Right lobe of liver (tissue), 6 donors: ENCODE results near the gene AFAP1. TPM values are rescaled to one million over a fixed set of nuclear protein-coding genes. Genes with fewer than 3 reads are reported as not detected.

ENCODE experiments used
- ATAC-seq, 4 donors: fragments of 200-7000 bp; cut with Tn5 transposase; one replicate each; pipeline ENCODE4 v1.9.1; 2020; ENCODE audit warnings: mild to moderate bottlenecking in 4 of 4, moderate library complexity in 4 of 4
- DNase-seq, 3 donors: peaks; one replicate each; pipeline ENCODE4 v3.0.0-alpha.2; 2020
- H3K27ac ChIP-seq, 3 donors: fragments of 200-600 bp; one replicate each; pipeline ENCODE4 v1.8.0; 2022
- H3K27me3 ChIP-seq, 2 donors: fragments of 200-600 bp; one replicate each; pipeline ENCODE4 v1.8.0; 2022
- H3K36me3 ChIP-seq, 4 donors: fragments of 200-600 bp; sonication (generic) in 1 of 4; one replicate each; pipeline versions ENCODE4 v1.5.1 to v1.8.0; 2017 to 2022; ENCODE audit warnings: control low read depth in 1 of 4
- H3K4me1 ChIP-seq, 4 donors: fragments of 200-600 bp; sonication (generic) in 1 of 4; one replicate each; pipeline versions ENCODE4 v1.5.1 to v1.8.0; 2017 to 2022; ENCODE audit warnings: control low read depth in 1 of 4
- H3K4me3 ChIP-seq, 3 donors: fragments of 200-600 bp; one replicate each; pipeline ENCODE4 v1.8.0; 2022
- H3K9me3 ChIP-seq, 4 donors: fragments of 200-600 bp; sonication (generic) in 1 of 4; one replicate each; pipeline versions ENCODE4 v1.5.1 to v1.8.0; 2017 to 2022; ENCODE audit warnings: control low read depth in 1 of 4
- POLR2A ChIP-seq: fragments of 450-650 bp; IDR thresholded peaks from one replicate; pipeline ENCODE4 v1.6.1; 2017; ENCODE audit warnings: antibody characterized with exemption, mild to moderate bottlenecking
- WGBS: methylation state at CpG from one replicate; pipeline ENCODE4 v1.1.6; 2018; ENCODE audit warnings: low coverage, low lambda C conversion rate; ENCODE audit not compliant: insufficient coverage; ENCODE audit errors: missing lambda C conversion rate; 5-methylcytosine and 5-hydroxymethylcytosine counted together
- intact Hi-C, 2 donors: fragments of 100-400 bp; cut with DNase I; formaldehyde crosslinking; loops; one replicate each; pipeline versions ENCODE4 v1.11.2 to v1.14.1; 2022
- total RNA-seq, 6 experiments: library from RNA; depleted of rRNA in 2 of 6; stranded (reverse); fragments of >200 nt in 2 of 6; fragmentation: NEBNext Ultra II Directional in 3 of 6; extraction: Animal tissue kit (Norgen Biotek cat#: 25700) in 3 of 6; gene quantifications; one replicate each; pipeline versions ENCODE4 v1.1.0 to v1.2.4, GENCODE V29; 2016 to 2023
- TF ChIP-seq, protein P1 (sequence below), 4 donors: fragments of 200-600 bp in 3 of 4; fragments of 450-650 bp in 1 of 4; IDR thresholded peaks; one replicate each; pipeline versions ENCODE4 v1.5.1 to v1.8.0; 2016 to 2022; ENCODE audit warnings: antibody characterized with exemption in 4 of 4, mild to moderate bottlenecking in 2 of 4
- donor health status: DM: no; HTN: yes; CAD: no.
- donor health status: DM: no; HTN: no; CAD: no.
- donor health status: DM: no; HTN: no; CAD: no.
- donor health status: DM: no; HTN: yes; CAD: no.
- donor health status: DM: no; HTN: yes; CAD: no.

Gene AFAP1
- total RNA-seq, 6 experiments from 2014 or later, result 0.95 to 3.1 (median 1.9) TPM

DNA sequence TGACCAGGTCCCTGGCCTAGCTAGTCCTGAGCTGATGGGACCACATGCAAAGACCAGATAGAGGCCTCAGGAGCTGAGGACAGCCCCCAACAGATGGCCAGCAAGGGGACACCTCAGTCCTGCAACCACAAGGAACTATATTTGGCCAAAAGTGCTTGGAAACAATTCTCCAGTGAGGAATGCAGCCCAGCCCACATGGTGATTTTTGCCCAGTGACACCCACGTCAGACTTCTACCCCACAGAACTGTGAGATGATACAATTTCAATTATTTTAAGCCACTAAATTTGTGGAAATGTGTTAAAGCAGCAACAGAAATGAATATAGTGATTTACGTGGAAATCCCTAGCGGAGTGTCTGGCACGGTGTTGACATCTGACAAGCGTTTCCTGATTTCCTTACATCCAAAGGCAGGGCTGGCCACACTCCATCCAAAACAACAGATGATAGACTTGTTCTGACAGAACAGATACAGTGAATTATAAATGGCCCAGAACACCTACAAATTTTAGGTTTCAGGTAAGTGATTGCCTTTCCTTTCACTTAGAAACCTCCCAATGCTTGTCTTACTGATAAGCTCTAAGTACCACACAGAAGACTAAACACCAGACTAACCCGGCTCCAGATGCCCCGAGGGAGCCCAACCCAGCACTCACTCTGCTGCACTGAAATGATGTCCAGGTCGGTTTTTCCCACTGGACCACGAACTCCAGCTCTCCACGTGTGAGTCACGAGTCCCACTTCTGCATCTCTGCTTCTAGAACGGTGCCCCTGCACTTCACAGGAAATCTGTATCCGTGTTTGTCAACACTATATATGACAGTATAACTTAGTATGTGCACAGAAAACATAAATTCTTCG, 5.8 kb downstream of the AFAP1 start:
- Histone ChIP-seq H3K4me3 (no peak overlapping the region), H3K36me3 (no peaks in the 10 kb centered on the region), H3K4me1 (no peaks in the 10 kb centered on the region), H3K9me3 (no peaks in the 10 kb centered on the region), H3K27ac (no peak overlapping the region), H3K27me3 (peaks cover 0 to 3% of the 10 kb centered on the region in 2 donors)
- WGBS, result 65% methylated on average over 12 of the region's 14 CpGs
- DNase-seq (no peak), ATAC-seq (no peak)
- intact Hi-C loops, result no loop called here
- TF ChIP-seq, protein P1, sequence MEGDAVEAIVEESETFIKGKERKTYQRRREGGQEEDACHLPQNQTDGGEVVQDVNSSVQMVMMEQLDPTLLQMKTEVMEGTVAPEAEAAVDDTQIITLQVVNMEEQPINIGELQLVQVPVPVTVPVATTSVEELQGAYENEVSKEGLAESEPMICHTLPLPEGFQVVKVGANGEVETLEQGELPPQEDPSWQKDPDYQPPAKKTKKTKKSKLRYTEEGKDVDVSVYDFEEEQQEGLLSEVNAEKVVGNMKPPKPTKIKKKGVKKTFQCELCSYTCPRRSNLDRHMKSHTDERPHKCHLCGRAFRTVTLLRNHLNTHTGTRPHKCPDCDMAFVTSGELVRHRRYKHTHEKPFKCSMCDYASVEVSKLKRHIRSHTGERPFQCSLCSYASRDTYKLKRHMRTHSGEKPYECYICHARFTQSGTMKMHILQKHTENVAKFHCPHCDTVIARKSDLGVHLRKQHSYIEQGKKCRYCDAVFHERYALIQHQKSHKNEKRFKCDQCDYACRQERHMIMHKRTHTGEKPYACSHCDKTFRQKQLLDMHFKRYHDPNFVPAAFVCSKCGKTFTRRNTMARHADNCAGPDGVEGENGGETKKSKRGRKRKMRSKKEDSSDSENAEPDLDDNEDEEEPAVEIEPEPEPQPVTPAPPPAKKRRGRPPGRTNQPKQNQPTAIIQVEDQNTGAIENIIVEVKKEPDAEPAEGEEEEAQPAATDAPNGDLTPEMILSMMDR (IDR thresholded peaks at IDR 0.05), result no peak
- no peak for TF ChIP-seq POLR2A

DNA sequence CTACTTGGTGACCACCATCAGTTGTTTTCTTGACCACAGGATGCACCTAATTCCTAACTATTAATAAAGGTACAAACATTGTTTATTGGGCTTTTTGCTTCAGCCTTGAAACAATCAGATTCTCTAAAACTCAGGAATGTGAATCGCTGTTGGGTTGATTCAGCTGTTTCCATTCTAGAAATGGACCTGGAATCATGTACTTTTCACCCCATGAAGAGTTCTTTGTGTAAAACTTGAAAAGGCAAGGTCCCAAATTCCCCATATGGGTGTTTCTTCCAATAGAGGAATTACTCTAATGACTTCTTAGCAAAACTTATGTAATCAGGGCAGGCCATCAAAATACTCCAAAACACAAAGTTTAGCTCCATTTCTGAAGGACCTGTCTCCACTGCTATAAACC, 7.4 kb downstream of the AFAP1 start:
- Histone ChIP-seq H3K27me3 (no peaks in the 10 kb centered on the region), H3K4me3 (no peak overlapping the region), H3K27ac (no peak overlapping the region), H3K9me3 (no peaks in the 10 kb centered on the region), H3K36me3 (no peaks in the 10 kb centered on the region), H3K4me1 (no peaks in the 10 kb centered on the region)
- 100% methylated on average over 1 of the region's 1 CpG for WGBS
- TF ChIP-seq, protein P1 (IDR thresholded peaks at IDR 0.05), result no peak
- TF ChIP-seq POLR2A, result no peak
- no peak for DNase-seq
- intact Hi-C loops, result no loop called here
- no peak for ATAC-seq

DNA sequence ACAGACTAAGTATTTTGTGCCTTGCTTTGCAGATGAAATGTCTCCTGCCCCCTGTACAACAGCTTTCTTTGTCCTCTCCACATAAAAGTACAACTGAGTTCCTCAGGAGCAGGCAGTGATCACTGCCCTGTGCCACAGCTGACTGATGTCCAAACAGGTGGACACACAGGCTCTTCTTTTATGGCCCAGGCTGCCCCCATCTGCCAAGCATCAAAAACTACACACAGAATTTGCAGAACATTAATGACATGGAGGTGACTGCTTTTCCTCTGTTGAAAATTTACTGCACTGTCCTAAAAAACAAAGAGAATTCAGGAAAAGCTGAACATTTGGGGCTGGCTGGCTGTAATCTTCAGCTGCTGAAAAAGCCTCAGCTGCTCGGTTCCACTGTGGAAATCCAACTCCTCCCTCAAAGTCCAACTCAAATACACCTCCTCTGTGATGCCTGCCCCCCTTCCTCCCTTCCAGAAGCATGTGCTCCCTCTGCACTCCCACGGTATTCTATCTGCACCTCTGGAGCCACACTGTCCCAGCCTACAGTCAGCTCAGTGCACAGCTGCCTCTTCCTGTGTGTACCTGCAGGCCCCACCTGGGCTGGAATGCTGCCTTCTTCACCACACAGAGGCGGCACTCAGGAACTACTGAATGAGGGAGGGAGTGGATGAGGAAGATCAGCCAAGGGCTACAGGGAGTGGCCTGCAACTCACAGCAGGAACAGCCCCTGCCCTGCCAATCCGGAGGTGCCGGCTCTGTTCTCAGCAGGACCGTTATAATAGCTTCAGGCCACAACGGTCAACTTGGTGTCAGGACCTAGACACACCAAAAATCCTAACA, 10.3 kb downstream of the AFAP1 start:
- intact Hi-C loops, result no loop called here
- no peak overlapping the region for H3K4me3 ChIP-seq
- no peaks in the 10 kb centered on the region for H3K27me3 ChIP-seq
- no peaks in the 10 kb centered on the region for H3K36me3 ChIP-seq
- DNase-seq (no peak), ATAC-seq (peak; percentile 29 to 49 (median 41))
- TF ChIP-seq POLR2A, result no peak
- TF ChIP-seq, protein P1 (IDR thresholded peaks at IDR 0.05), result no peak
- WGBS, result 23% methylated on average over 5 of the region's 7 CpGs
- H3K27ac ChIP-seq, result no peak overlapping the region
- no peaks in the 10 kb centered on the region for H3K9me3 ChIP-seq
- H3K4me1 ChIP-seq, result no peaks in the 10 kb centered on the region

DNA sequence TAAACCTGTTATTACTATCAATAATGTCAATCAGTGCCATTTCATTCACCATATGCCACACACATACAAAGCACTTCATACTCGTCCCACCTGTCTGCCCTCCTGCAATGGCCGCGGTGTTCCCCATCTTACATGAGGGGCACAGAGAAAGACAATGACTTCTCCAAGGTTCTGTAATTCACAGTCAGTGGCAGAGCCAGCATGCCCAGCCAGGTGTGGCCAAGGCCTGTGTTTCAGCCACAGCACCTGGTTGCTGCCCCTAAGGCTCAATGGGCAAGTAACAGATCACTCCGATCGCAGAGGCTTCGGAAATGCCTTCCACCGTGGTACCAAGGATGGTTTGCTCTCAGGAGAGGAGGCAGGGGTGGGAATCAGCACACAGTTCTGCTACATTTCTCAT, 10.9 kb downstream of the AFAP1 start:
- TF ChIP-seq POLR2A, result no peak
- TF ChIP-seq, protein P1 (IDR thresholded peaks at IDR 0.05), result no peak

More for the DNA sequence above, 10.9 kb downstream of the AFAP1 start:
- intact Hi-C loops, result no loop called here
- WGBS, result 100% methylated on average over 3 of the region's 7 CpGs
- Histone ChIP-seq H3K27ac (no peak overlapping the region), H3K9me3 (no peaks in the 10 kb centered on the region), H3K4me1 (no peaks in the 10 kb centered on the region), H3K36me3 (no peaks in the 10 kb centered on the region), H3K4me3 (no peak overlapping the region), H3K27me3 (no peaks in the 10 kb centered on the region)
- ATAC-seq (no peak), DNase-seq (no peak)
